GM18502 (cell line): ENCODE data around the gene CACNG7.
"Not testable (repeated sequence)": the region's sequence is repeated elsewhere in the genome, so short reads cannot be mapped to it uniquely, and the experiment has no call there.

Experiments
- ATAC-seq: cut with Tn5 transposase; IDR thresholded peaks from one replicate; pipeline ENCODE4 v1.9.1; 2021; ENCODE audit warnings: mild to moderate bottlenecking; ENCODE audit not compliant: unreplicated experiment, poor library complexity

Gene CACNG7

GRCh38 chr19:53908935-53909415 lies at the start of gene CACNG7:
CACNG7 (plus strand) TSS chr19:53909278; CDS start chr19:53912832, 3,554 bp downstream.
- ATAC-seq = no peak

DNA sequence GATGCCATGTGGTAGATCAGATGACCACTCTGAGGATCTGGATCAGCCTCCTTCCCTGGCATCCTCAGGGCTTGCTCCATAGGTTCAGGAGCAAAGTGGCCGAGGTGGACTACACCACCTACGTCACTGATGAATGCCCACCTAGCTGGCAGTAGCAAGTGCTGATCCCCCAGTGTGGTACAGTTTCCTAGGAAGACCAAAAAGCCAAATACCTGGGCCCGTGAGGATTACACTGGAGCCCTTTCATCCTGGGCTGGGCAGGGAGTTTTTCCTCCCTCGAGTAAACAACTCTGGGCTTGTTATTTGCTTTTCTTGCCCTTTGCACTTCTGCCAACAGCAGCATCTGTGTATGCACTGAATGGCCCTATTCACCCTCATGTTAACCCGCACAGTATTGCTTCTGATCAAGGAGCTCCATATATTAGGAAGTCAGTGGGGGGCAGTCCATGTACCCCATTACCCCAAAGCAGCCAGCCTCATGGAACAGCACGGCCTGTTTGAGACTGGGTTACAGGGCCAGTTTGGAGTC lies 44.7 kb upstream of the CACNG7 start:
- no peak for ATAC-seq

- ATAC-seq = no peak
These were observed 43.6 kb upstream of the CACNG7 start for GRCh38 chr19:53865523-53865917.

- peak; percentile 28 for ATAC-seq
These were observed 42.9 kb upstream of the CACNG7 start for GRCh38 chr19:53865918-53866864.

DNA sequence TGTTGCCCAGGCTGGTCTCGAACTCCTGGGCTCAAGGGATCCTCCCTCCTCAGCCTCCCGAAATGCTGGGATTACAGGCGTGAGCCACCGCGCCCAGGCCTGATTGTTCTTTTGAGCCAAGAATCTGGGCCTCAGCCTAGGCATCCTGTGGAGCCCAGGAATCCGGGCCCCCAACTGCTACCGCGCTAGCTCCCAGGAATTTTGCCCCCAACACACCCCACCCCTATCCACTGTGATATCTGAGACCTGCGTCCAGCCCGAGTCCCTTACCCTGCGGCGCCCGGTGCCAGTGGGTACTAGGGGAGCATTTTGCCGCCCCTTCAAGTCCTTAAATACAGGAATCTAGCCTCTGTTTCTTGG lies 42.2 kb upstream of the CACNG7 start:
- ATAC-seq = no peak

GRCh38 chr19:53867225-53868090 lies 41.6 kb upstream of the CACNG7 start, which contains the start of gene MYADM:
MYADM (plus strand) TSS chr19:53867883; CDS start chr19:53873530, 5,647 bp downstream.
- peak; percentile 67 for ATAC-seq

DNA sequence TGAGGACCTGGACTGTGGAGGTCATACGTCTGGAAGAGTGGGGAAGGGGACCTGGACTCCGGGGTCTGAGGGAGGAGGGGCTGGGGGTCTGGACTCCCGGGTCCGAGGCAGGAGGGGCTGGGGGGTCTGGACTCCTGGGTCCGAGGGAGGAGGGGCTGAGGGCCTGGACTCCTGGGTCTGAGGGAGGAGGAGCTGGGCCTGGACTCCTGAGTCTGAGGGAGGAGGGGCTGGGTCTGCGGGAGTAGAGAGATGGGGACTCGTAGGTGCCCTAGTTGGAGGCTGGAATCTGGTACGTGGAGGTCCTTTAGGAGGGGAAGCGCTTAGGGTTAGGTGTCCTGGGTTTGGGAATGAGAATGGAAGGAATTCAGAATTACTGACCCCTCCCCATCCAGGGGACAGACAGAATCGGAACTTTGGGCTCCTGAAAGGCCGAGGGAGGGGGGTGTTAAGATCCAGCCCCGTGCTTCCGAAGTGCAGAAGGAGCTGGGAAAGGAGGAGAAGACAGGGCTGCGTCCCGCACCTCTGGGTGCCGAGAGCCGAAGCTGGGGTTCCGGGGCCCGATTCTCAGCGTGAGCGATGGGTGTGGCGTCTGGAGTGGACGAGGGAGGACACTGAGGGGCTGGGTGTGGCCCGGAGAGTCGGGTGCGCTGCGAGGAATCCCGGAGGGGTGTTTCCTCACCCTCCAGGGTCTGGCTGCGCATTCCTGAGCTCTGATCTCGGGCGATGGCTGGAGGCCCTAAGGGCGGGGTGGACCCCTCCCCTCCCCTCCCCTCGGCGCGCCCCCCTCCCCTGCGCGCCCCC lies 40.8 kb upstream of the CACNG7 start:
- ATAC-seq = no peak

- ATAC-seq = peak; percentile 44
These were observed 39.9 kb upstream of the CACNG7 start for GRCh38 chr19:53868892-53869804.

- not testable (repeated sequence) for ATAC-seq
These were observed 39.1 kb upstream of the CACNG7 start for GRCh38 chr19:53869805-53870484.

DNA sequence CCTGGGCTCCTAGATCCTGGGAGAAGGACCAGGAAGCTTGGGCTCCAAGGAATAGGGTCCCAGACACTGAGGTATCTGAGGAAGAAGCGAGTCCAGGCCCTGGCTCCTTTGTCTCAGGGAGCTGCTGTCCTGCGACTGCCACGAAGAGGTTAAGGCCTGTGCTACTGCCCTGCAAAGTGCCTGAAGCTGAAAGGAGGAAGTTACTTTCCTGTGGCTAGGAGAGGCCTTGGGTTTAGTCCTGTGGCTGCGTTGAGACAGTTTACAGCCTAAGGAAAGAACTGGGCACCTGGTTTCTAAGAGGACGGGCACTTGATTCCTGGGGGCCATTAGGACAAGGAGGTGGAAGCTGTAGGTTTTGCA lies 38.6 kb upstream of the CACNG7 start:
- ATAC-seq = no peak

- ATAC-seq = no peak
These were observed 37.6 kb upstream of the CACNG7 start for GRCh38 chr19:53871454-53871853.

GRCh38 chr19:53872762-53873161 lies 36.3 kb upstream of the CACNG7 start:
- no peak for ATAC-seq

DNA sequence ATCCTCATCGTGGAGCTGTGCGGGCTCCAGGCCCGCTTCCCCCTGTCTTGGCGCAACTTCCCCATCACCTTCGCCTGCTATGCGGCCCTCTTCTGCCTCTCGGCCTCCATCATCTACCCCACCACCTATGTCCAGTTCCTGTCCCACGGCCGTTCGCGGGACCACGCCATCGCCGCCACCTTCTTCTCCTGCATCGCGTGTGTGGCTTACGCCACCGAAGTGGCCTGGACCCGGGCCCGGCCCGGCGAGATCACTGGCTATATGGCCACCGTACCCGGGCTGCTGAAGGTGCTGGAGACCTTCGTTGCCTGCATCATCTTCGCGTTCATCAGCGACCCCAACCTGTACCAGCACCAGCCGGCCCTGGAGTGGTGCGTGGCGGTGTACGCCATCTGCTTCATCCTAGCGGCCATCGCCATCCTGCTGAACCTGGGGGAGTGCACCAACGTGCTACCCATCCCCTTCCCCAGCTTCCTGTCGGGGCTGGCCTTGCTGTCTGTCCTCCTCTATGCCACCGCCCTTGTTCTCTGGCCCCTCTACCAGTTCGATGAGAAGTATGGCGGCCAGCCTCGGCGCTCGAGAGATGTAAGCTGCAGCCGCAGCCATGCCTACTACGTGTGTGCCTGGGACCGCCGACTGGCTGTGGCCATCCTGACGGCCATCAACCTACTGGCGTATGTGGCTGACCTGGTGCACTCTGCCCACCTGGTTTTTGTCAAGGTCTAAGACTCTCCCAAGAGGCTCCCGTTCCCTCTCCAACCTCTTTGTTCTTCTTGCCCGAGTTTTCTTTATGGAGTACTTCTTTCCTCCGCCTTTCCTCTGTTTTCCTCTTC lies 35.1 kb upstream of the CACNG7 start:
- ATAC-seq = no peak

DNA sequence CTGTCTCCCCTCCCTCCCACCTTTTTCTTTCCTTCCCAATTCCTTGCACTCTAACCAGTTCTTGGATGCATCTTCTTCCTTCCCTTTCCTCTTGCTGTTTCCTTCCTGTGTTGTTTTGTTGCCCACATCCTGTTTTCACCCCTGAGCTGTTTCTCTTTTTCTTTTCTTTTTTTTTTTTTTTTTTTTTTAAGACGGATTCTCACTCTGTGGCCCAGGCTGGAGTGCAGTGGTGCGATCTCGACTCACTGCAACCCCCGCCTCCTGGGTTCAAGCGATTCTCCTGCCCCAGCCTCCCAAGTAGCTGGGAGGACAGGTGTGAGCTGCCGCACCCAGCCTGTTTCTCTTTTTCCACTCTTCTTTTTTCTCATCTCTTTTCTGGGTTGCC lies 34.5 kb upstream of the CACNG7 start:
- no peak for ATAC-seq

DNA sequence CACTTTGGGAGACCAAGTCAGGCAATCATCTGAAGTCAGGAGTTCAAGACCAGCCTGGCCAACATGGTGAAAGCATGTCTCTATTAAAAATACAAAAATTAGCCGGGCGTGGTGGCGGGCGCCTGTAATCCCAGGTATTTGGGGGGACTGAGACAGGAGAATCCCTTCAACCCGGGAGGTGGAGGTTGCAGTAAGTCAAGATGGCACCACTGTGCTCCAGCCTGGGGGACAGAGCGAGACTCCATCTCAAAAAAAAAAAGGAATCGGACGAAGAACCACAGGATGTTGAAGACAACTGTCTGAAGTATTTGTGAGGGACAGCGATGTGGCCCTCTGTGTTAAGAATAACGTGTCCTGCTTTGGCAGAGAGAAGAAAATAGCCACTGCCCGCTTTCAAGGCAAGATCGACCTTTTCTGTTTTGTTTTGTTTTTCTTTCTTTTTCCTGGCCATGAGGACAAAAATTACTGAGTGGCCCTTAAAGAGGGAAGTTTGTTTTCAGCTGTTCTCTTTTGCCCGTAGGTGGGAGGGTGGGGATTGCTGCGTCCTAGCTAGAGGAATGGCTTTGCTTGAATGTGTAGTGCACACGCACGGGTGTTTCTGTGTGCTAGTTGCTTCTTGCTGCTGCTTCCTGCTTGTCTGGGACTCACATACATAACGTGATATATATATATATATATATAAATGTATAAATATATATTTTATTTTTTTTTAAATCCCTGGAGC lies 33.3 kb upstream of the CACNG7 start:
- no peak for ATAC-seq

- ATAC-seq = no peak
These were observed 32.3 kb upstream of the CACNG7 start for GRCh38 chr19:53876651-53877224.

DNA sequence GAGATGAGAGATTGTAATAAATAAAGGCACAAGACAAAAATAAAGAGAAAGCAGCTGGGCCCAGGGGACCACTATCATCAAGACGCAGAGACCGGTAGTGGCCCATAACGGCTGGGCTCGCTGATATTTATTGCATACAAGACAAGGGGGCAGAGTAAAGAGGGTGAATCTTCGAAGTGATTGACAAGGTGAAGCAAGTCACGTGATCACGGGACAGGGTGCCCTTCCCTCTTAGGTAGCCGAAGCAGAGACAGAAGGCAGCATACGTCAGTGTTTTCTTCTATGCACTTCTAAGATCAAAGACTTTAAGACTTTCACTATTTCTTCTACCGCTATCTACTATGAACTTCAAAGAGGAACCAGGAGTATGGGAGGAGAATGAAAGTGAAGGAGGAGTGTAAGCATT lies 31.7 kb upstream of the CACNG7 start:
- no peak for ATAC-seq
